Ishikawa (cell line): ENCODE measurements around the gene PDCD1LG2.

Source experiments
- CEBPB ChIP-seq: IDR thresholded peaks from 2 replicates; pipeline ENCODE4 v1.6.1; 2012
- MAX ChIP-seq: IDR thresholded peaks from 2 replicates; pipeline ENCODE4 v1.6.1; 2012
- RAD21 ChIP-seq: IDR thresholded peaks from 2 replicates; pipeline ENCODE4 v1.6.1; 2012; ENCODE audit warnings: low read depth
- TAF1 ChIP-seq: IDR thresholded peaks from 2 replicates; pipeline ENCODE4 v1.6.1; 2012; ENCODE audit warnings: low read depth, mild to moderate bottlenecking
- TCF12 ChIP-seq: IDR thresholded peaks from 2 replicates; pipeline ENCODE4 v1.6.1; 2012; ENCODE audit warnings: low read depth
- TEAD4 ChIP-seq: IDR thresholded peaks from 2 replicates; pipeline ENCODE4 v1.6.1; 2012
- USF1 ChIP-seq: IDR thresholded peaks from 2 replicates; pipeline ENCODE4 v1.6.1; 2012
- YY1 ChIP-seq: IDR thresholded peaks from 2 replicates; pipeline ENCODE4 v1.6.1; 2012; ENCODE audit warnings: low read depth

- TF ChIP-seq RAD21 (no peak), MAX (no peak), CEBPB (no peak), YY1 (no peak), USF1 (no peak), TCF12 (no peak), TEAD4 (no peak), TAF1 (no peak)
Measured at GRCh38 chr9:5577225-5577624, 66.9 kb downstream of the PDCD1LG2 start.
